Activated CD8-positive, alpha-beta memory T cell treated with anti-CD3 and anti-CD28 coated beads, Interleukin-2, amount 10 ng/mL, durations not matched to agents 7 days and 5 days (primary cell): Measurements from ENCODE around the gene IFTAP. TPM values are rescaled to one million over a fixed set of nuclear protein-coding genes. Genes with fewer than 3 reads are reported as not detected.

Experiments used
- ATAC-seq: fragments of 150-1000 bp; cut with Tn5 transposase; one replicate; pipeline ENCODE4 v1.10.0; 2021; ENCODE audit warnings: moderate library complexity
- CTCF ChIA-PET: fragments of 350-600 bp; sonication (Branson Sonifier 250); formaldehyde crosslinking; loops from one replicate; lab custom pipeline; 2021; ENCODE audit warnings: antibody characterized with exemption; lab: Charles Lee
- DNase-seq: peaks from one replicate; pipeline ENCODE4 v3.0.0-alpha.2; 2020
- H3K27ac Mint-ChIP-seq: one replicate; pipeline ENCODE4 v1.8.0; 2021; ENCODE audit warnings: mild to moderate bottlenecking, mixed read lengths
- H3K27me3 Mint-ChIP-seq: one replicate; pipeline ENCODE4 v1.8.0; 2021; ENCODE audit warnings: mixed read lengths
- H3K36me3 Mint-ChIP-seq: one replicate; pipeline ENCODE4 v1.8.0; 2021; ENCODE audit warnings: mild to moderate bottlenecking, mixed read lengths
- H3K4me1 Mint-ChIP-seq: one replicate; pipeline ENCODE4 v1.8.0; 2021; ENCODE audit warnings: mixed read lengths
- H3K4me3 Mint-ChIP-seq: one replicate; pipeline ENCODE4 v1.8.0; 2021; ENCODE audit warnings: mild to moderate bottlenecking, moderate library complexity, mixed read lengths
- H3K9me3 Mint-ChIP-seq: one replicate; pipeline ENCODE4 v1.8.0; 2022; ENCODE audit warnings: low read depth, mixed read lengths
- total RNA-seq, 2 experiments: library from RNA; stranded (reverse); gene quantifications; one replicate each; pipeline ENCODE4 v1.2.3, GENCODE V29; 2021

The IFTAP gene
- total RNA-seq, 2 experiments from 2014 or later, result 1.1 to 2.0 TPM

- no peak for ATAC-seq
Measured at GRCh38 chr11:36577373-36577772, 16.9 kb upstream of the IFTAP start.

DNA sequence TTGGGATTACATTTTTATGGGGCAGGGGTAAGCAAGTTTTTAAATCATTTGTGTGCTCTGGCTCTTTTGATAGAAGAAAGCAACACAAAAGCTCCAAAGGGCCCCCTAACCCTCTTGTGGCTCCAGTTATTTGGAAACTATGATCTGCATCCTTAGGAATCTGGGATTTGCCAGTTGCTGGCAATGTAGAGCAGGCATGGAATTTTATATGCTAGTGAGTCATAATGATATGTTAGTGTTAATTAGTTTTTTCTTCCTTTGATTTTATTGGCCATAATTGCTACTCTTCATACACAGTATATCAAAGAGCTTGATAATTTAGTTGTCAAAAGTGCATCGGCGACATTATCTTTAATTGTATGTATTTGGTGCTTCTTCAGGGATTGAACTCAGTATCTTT, 16.4 kb upstream of the IFTAP start:
- no peak overlapping the region for H3K27ac Mint-ChIP-seq
- DNase-seq, result no peak
- H3K4me3 Mint-ChIP-seq, result no peak overlapping the region
- peaks cover 4% of the 10 kb centered on the region for H3K9me3 Mint-ChIP-seq
- CTCF ChIA-PET, result interaction anchor here (1.6 to 2.2 kb wide), 2 partner anchors 13 to 169 kb away, joined by 5 to 7 read pairs; no protein-coding TSS in a partner anchor
- no peak for ATAC-seq
- H3K36me3 Mint-ChIP-seq, result no peaks in the 10 kb centered on the region
- peaks cover 4% of the 10 kb centered on the region for H3K27me3 Mint-ChIP-seq
- no peaks in the 10 kb centered on the region for H3K4me1 Mint-ChIP-seq

More at GRCh38 chr11:36577373-36577772, 16.9 kb upstream of the IFTAP start:
- Mint-ChIP-seq H3K4me1 (no peaks in the 10 kb centered on the region), H3K4me3 (no peak overlapping the region), H3K36me3 (no peaks in the 10 kb centered on the region), H3K9me3 (peaks cover 4% of the 10 kb centered on the region), H3K27ac (no peak overlapping the region), H3K27me3 (peaks cover 8% of the 10 kb centered on the region)
- CTCF ChIA-PET, result interaction anchor here (1.6 to 2.2 kb wide), 2 partner anchors 13 to 170 kb away, joined by 5 to 7 read pairs; no protein-coding TSS in a partner anchor
- DNase-seq, result no peak

DNA sequence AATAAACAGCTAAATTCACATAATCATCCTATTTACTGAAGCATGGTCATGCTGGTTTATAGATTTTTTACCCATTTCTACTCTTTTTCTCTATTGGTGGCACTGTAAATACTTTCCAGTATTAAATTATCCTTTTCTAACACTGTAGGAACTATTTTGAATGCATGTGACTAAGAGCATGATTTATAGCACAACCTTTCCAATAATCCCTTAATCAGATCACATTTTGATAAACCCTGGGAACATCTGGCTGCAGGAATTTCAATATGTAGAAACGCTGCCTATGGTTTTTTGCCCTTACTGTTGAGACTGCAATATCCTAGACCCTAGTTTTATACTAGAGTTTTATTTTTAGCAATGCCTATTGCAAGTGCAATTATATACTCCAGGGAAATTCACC, 15.8 kb upstream of the IFTAP start:
- CTCF ChIA-PET, result no interaction called here
- no peak for ATAC-seq

DNA sequence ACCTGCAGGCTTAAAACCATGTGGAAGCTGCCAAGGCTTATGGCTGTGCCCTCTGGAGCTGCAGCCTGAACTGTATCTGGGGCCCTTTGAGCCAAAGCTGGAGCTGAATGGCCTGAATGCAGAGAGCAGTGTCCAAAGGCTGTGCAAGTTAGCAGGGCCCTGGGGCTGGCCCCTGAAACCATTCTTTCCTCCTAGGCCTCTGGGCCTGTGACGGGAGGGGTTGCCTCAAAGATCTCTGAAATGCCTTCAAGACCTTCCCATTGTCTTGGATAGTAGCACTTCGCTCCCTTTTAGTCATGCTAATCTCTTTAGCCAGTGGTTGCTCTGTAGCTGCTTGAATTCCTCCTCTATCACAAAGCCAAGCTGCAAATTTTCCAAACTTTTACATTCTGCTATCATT, 12.8 kb upstream of the IFTAP start:
- H3K4me3 Mint-ChIP-seq, result no peak overlapping the region
- peaks cover 4% of the 10 kb centered on the region for H3K9me3 Mint-ChIP-seq
- no peak overlapping the region for H3K27ac Mint-ChIP-seq
- CTCF ChIA-PET, result interaction anchor here (1.3 kb wide), 1 partner anchor 31 kb away, joined by 3 read pairs; no protein-coding TSS in a partner anchor
- no peak for ATAC-seq
- H3K4me1 Mint-ChIP-seq, result no peaks in the 10 kb centered on the region
- no peaks in the 10 kb centered on the region for H3K36me3 Mint-ChIP-seq
- peaks cover 5% of the 10 kb centered on the region for H3K27me3 Mint-ChIP-seq
- DNase-seq, result no peak

More for the DNA sequence above, 15.8 kb upstream of the IFTAP start:
- no peaks in the 10 kb centered on the region for H3K4me1 Mint-ChIP-seq
- no peaks in the 10 kb centered on the region for H3K36me3 Mint-ChIP-seq
- peaks cover 4% of the 10 kb centered on the region for H3K9me3 Mint-ChIP-seq
- H3K4me3 Mint-ChIP-seq, result no peak overlapping the region
- DNase-seq, result no peak
- H3K27me3 Mint-ChIP-seq, result peaks cover 4% of the 10 kb centered on the region
- no peak overlapping the region for H3K27ac Mint-ChIP-seq

DNA sequence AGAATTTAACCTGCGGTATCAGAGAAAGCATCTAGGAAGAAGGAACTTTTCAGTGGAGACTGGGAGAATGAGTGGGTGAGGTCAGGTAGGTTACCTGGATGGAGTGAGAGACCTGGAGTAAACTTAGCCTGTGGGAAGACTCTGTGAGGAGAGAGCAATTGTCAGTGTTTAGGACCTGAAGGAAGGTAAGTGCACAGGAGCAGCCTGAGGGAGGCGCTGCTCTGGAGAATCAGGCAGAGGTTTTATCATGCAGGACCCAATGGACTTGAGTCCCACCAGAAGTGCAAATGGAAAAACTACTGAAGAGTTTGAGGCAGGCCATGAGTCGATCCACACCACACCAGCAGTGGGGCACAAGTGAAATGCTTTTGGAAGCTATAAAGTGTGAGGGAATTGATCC, 10.6 kb upstream of the IFTAP start:
- Mint-ChIP-seq H3K9me3 (peaks cover 4% of the 10 kb centered on the region), H3K4me3 (no peak overlapping the region), H3K27me3 (peaks cover 8% of the 10 kb centered on the region), H3K27ac (no peak overlapping the region), H3K4me1 (no peaks in the 10 kb centered on the region), H3K36me3 (no peaks in the 10 kb centered on the region)
- ATAC-seq (no peak), DNase-seq (no peak)
- CTCF ChIA-PET, result no interaction called here

DNA sequence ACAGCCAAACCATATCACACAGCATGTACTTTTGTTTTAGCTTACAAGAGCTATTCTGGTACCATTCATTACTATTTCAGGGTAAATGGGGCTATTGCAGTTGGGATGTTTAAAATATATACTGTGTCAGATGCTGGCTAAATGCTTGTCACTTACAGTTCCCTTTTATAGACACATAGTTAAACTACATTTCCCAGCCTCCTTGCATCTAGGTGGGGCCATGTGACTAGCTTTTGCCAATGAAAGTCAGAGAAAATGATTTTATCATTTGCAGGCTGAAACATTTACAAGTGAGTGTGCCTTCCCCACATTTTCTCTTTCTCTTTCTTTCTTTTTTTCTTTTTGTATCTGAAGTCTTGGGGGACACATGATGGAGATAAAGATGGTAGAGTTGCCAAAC, 7.8 kb upstream of the IFTAP start:
- CTCF ChIA-PET, result interaction anchor here (1.9 kb wide), 1 partner anchor 21 kb away, joined by 4 read pairs; no protein-coding TSS in a partner anchor
- H3K4me1 Mint-ChIP-seq, result no peaks in the 10 kb centered on the region

GRCh38 chr11:36588099-36588498, 6.2 kb upstream of the IFTAP start:
- DNase-seq (no peak), ATAC-seq (no peak)
- Mint-ChIP-seq H3K27ac (no peak overlapping the region), H3K9me3 (no peaks in the 10 kb centered on the region), H3K27me3 (peaks cover 36% of the 10 kb centered on the region), H3K36me3 (no peaks in the 10 kb centered on the region), H3K4me1 (no peaks in the 10 kb centered on the region), H3K4me3 (no peak overlapping the region)
- CTCF ChIA-PET, result interaction anchor here (1.0 to 1.3 kb wide), 2 partner anchors 14 to 766 kb away, joined by 3 read pairs; no protein-coding TSS in a partner anchor

More for the DNA sequence above, 7.8 kb upstream of the IFTAP start:
- Mint-ChIP-seq H3K27me3 (peaks cover 27% of the 10 kb centered on the region), H3K27ac (no peak overlapping the region), H3K36me3 (no peaks in the 10 kb centered on the region), H3K9me3 (peaks cover 4% of the 10 kb centered on the region), H3K4me3 (no peak overlapping the region)
- no peak for ATAC-seq
- no peak for DNase-seq

- Mint-ChIP-seq H3K27me3 (peaks cover 57% of the 10 kb centered on the region), H3K27ac (no peak overlapping the region)
Measured at GRCh38 chr11:36590513-36590912, 3.8 kb upstream of the IFTAP start.

GRCh38 chr11:36591433-36591832, 2.9 kb upstream of the IFTAP start:
- ATAC-seq (no peak), DNase-seq (no peak)
- Mint-ChIP-seq H3K27ac (no peak overlapping the region), H3K4me3 (no peak overlapping the region), H3K9me3 (no peaks in the 10 kb centered on the region), H3K27me3 (peaks cover 58% of the 10 kb centered on the region), H3K4me1 (peaks cover 6% of the 10 kb centered on the region), H3K36me3 (no peaks in the 10 kb centered on the region)
- CTCF ChIA-PET, result no interaction called here

More at GRCh38 chr11:36590513-36590912, 3.8 kb upstream of the IFTAP start:
- no peak overlapping the region for H3K4me3 Mint-ChIP-seq
- no peak for DNase-seq
- no peaks in the 10 kb centered on the region for H3K9me3 Mint-ChIP-seq
- CTCF ChIA-PET, result no interaction called here
- no peak for ATAC-seq
- H3K36me3 Mint-ChIP-seq, result no peaks in the 10 kb centered on the region
- H3K4me1 Mint-ChIP-seq, result peaks cover 6% of the 10 kb centered on the region

DNA sequence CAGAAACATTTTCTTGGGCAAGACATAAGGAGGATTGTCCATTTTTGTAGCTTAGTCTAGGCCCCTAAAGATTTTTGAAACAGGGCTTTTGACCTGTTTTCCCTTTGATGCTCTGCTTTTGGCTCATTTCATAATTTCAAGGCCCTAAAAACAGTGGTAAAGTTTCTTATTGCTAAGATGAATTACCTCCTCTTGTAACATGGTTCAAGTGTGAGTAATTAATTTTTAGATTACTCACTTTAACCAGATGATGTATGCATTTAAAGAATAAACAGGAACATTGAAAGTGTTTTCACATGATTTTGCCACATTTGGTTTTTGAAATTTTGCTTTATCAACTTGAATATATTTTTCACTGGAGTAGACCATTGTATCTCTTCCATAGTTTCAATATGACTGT, 2.6 kb downstream of the IFTAP start:
- no peak for ATAC-seq

GRCh38 chr11:36598051-36598450, 3.7 kb downstream of the IFTAP start, which contains the start of gene RAG2:
RAG2 (minus strand) TSS chr11:36598236; CDS start chr11:36594168, 4,068 bp downstream.
- Mint-ChIP-seq H3K27me3 (peaks cover 28% of the 10 kb centered on the region), H3K27ac (no peak within 1 kb of the TSS), H3K36me3 (no peaks in the 10 kb centered on the region), H3K4me1 (peaks cover 6% of the 10 kb centered on the region), H3K4me3 (no peak within 1 kb of the TSS), H3K9me3 (no peaks in the 10 kb centered on the region)
- CTCF ChIA-PET, result no interaction called here
- ATAC-seq, result no peak
- no peak for DNase-seq

More for the DNA sequence above, 2.6 kb downstream of the IFTAP start:
- no peaks in the 10 kb centered on the region for H3K36me3 Mint-ChIP-seq
- H3K4me3 Mint-ChIP-seq, result no peak overlapping the region
- H3K27me3 Mint-ChIP-seq, result peaks cover 32% of the 10 kb centered on the region
- H3K9me3 Mint-ChIP-seq, result no peaks in the 10 kb centered on the region
- CTCF ChIA-PET, result no interaction called here
- H3K27ac Mint-ChIP-seq, result no peak overlapping the region
- no peak for DNase-seq
- H3K4me1 Mint-ChIP-seq, result peaks cover 6% of the 10 kb centered on the region

- DNase-seq (no peak), ATAC-seq (no peak)
- Mint-ChIP-seq H3K36me3 (no peaks in the 10 kb centered on the region), H3K4me1 (no peaks in the 10 kb centered on the region), H3K27me3 (peaks cover 15% of the 10 kb centered on the region), H3K4me3 (no peak overlapping the region), H3K27ac (no peak overlapping the region), H3K9me3 (no peaks in the 10 kb centered on the region)
- CTCF ChIA-PET, result no interaction called here
Measured at GRCh38 chr11:36600180-36600579, 5.9 kb downstream of the IFTAP start.

- H3K27me3 Mint-ChIP-seq, result peaks cover 11% of the 10 kb centered on the region
- ATAC-seq (no peak), DNase-seq (no peak)
- CTCF ChIA-PET, result interaction anchor here (1.5 kb wide), 1 partner anchor 13 kb away, joined by 3 read pairs; no protein-coding TSS in a partner anchor
- H3K4me3 Mint-ChIP-seq, result no peak overlapping the region
- H3K27ac Mint-ChIP-seq, result no peak overlapping the region
- H3K36me3 Mint-ChIP-seq, result no peaks in the 10 kb centered on the region
- H3K9me3 Mint-ChIP-seq, result no peaks in the 10 kb centered on the region
- peaks cover 2% of the 10 kb centered on the region for H3K4me1 Mint-ChIP-seq
Measured at GRCh38 chr11:36601155-36601554, 6.9 kb downstream of the IFTAP start.

- H3K4me3 Mint-ChIP-seq, result no peak overlapping the region
- DNase-seq (no peak), ATAC-seq (no peak)
- H3K36me3 Mint-ChIP-seq, result no peaks in the 10 kb centered on the region
- no peaks in the 10 kb centered on the region for H3K9me3 Mint-ChIP-seq
- CTCF ChIA-PET, result interaction anchor here (1.5 kb wide), 1 partner anchor 14 kb away, joined by 3 read pairs; no protein-coding TSS in a partner anchor
- peaks cover 11% of the 10 kb centered on the region for H3K27me3 Mint-ChIP-seq
- H3K27ac Mint-ChIP-seq, result no peak overlapping the region
- peaks cover 2% of the 10 kb centered on the region for H3K4me1 Mint-ChIP-seq
Measured at GRCh38 chr11:36602135-36602534, 7.8 kb downstream of the IFTAP start.
